Measurements from ENCODE around the gene OBSL1.

The OBSL1 gene

GRCh38 chr2:219511547-219512325 lies 59.6 kb downstream of the OBSL1 start:
- DNase-seq: no peak

GRCh38 chr2:219510512-219511135 lies 60.7 kb downstream of the OBSL1 start:
- DNase-seq: no peak

- DNase-seq: peak; percentile 52 to 75 (median 60)
Observed at GRCh38 chr2:219509780-219510511, 61.4 kb downstream of the OBSL1 start.

GRCh38 chr2:219508971-219509779 lies 62.2 kb downstream of the OBSL1 start:
- DNase-seq: peak in 1 of 4 experiments; percentile 17

- no peak for DNase-seq
Observed at GRCh38 chr2:219508444-219508734, 63.0 kb downstream of the OBSL1 start.

GRCh38 chr2:219507581-219508443 lies 63.5 kb downstream of the OBSL1 start:
- no peak for DNase-seq

GRCh38 chr2:219506802-219507526 lies 64.4 kb downstream of the OBSL1 start:
- no peak for DNase-seq

- DNase-seq: no peak
Observed at GRCh38 chr2:219506153-219506801, 65.1 kb downstream of the OBSL1 start.

GRCh38 chr2:219505585-219505984 lies 65.8 kb downstream of the OBSL1 start:
- DNase-seq: no peak

GRCh38 chr2:219502618-219503017 lies 68.7 kb downstream of the OBSL1 start:
- no peak for DNase-seq

GRCh38 chr2:219501849-219502248 lies 69.5 kb downstream of the OBSL1 start:
- DNase-seq: no peak
